CD4-positive, alpha-beta T cell (primary cell): Measurements from ENCODE around the gene FARS2. TPM values are rescaled to one million over a fixed set of nuclear protein-coding genes. Genes with fewer than 3 reads are reported as not detected.

Source experiments
- ATAC-seq: fragments of 200-7000 bp; cut with Tn5 transposase; one replicate; pipeline ENCODE4 v1.10.0; 2022; ENCODE audit warnings: mild to moderate bottlenecking; ENCODE audit not compliant: poor library complexity
- CTCF ChIA-PET: fragments of 350-600 bp; sonication (Branson Sonifier 250); formaldehyde crosslinking; loops from one replicate; lab custom pipeline; 2021; ENCODE audit warnings: antibody characterized with exemption, inconsistent platforms; lab: Charles Lee
- POLR2A ChIA-PET: fragments of 350-600 bp; sonication (Branson Sonifier 250); formaldehyde crosslinking; loops from one replicate; lab custom pipeline; 2021; ENCODE audit warnings: antibody characterized with exemption, inconsistent platforms; lab: Charles Lee
- DNase-seq, 14 experiments: peaks; one replicate each; pipeline ENCODE4 v3.0.0-alpha.2; 2013 to 2020; ENCODE audit warnings: mixed read lengths in 2 of 14
- H3K27ac ChIP-seq, 2 donors: one replicate each; pipeline versions ENCODE4 v1.5.1 to v1.7.0; 2013; ENCODE audit warnings: low read length in 2 of 2, low read depth in 1 of 2, mild to moderate bottlenecking in 1 of 2
- H3K27me3 ChIP-seq, 2 experiments: 1 replicate in 1 of 2; 2 replicates in 1 of 2; pipeline versions ENCODE4 v1.6.1 to v1.7.0; 2013; ENCODE audit warnings: low read length in 2 of 2, control low read depth in 1 of 2, mild to moderate bottlenecking in 1 of 2, moderate library complexity in 1 of 2; ENCODE audit not compliant: insufficient read depth in 2 of 2, control insufficient read depth in 1 of 2
- H3K36me3 ChIP-seq: one replicate; pipeline ENCODE4 v1.6.1; 2013; ENCODE audit warnings: low read length, control low read depth; ENCODE audit not compliant: insufficient read depth
- H3K4me1 ChIP-seq: one replicate; pipeline ENCODE4 v1.6.1; 2013; ENCODE audit warnings: low read length, control low read depth; ENCODE audit not compliant: insufficient read depth
- H3K4me3 ChIP-seq: one replicate; pipeline ENCODE4 v1.5.1; 2013; ENCODE audit warnings: mild to moderate bottlenecking, low read length, moderate library complexity
- H3K9me3 ChIP-seq, 2 experiments: 1 replicate in 1 of 2; 2 replicates in 1 of 2; pipeline versions ENCODE4 v1.6.1 to v1.7.0; 2013; ENCODE audit warnings: low read length in 2 of 2, mild to moderate bottlenecking in 2 of 2, control low read depth in 1 of 2, moderate library complexity in 1 of 2; ENCODE audit not compliant: control insufficient read depth in 1 of 2, insufficient read depth in 1 of 2
- H3K27ac Mint-ChIP-seq: one replicate; pipeline ENCODE4 v1.8.0; 2020; ENCODE audit warnings: mixed read lengths
- H3K27me3 Mint-ChIP-seq: one replicate; pipeline ENCODE4 v1.8.0; 2021; ENCODE audit warnings: mixed read lengths
- H3K36me3 Mint-ChIP-seq: one replicate; pipeline ENCODE4 v1.8.0; 2021; ENCODE audit warnings: low read depth, mixed read lengths
- H3K4me1 Mint-ChIP-seq: one replicate; pipeline ENCODE4 v1.8.0; 2021; ENCODE audit warnings: low read depth, mixed read lengths
- H3K4me3 Mint-ChIP-seq: one replicate; pipeline ENCODE4 v1.8.0; 2020; ENCODE audit warnings: mild to moderate bottlenecking, mixed read lengths
- H3K9me3 Mint-ChIP-seq: one replicate; pipeline ENCODE4 v1.8.0; 2020; ENCODE audit warnings: mixed read lengths
- intact Hi-C, 2 experiments: fragments of 100-400 bp; cut with DNase I in 1 of 2; cut with micrococcal nuclease in 1 of 2; formaldehyde crosslinking; loops; one replicate each; pipeline versions ENCODE4 v1.15.1 to v1.9.0; 2023 to 2025; cut with DNase I, micrococcal nuclease
- total RNA-seq, 174 experiments: library from RNA in 2 of 174; stranded (reverse) in 2 of 174; gene quantifications; one replicate each; pipeline ENCODE4 v1.2.3 and lab custom pipeline; 2021 to 2026
- TF ChIP-seq, protein P1 (sequence below): fragments of 200-600 bp; IDR thresholded peaks from one replicate; pipeline ENCODE4 v1.8.0; 2022; ENCODE audit warnings: antibody characterized with exemption, mild to moderate bottlenecking

FARS2 gene
- total RNA-seq, 2 experiments from 2014 or later: 12.6 to 12.8 TPM

- Mint-ChIP-seq H3K4me3 (no peak overlapping the region), H3K27me3 (no peaks in the 10 kb centered on the region), H3K4me1 (peaks cover 25% of the 10 kb centered on the region), H3K27ac (no peak overlapping the region), H3K36me3 (peaks cover 64% of the 10 kb centered on the region), H3K9me3 (no peaks in the 10 kb centered on the region)
- peaks cover 5% of the 10 kb centered on the region for H3K36me3 ChIP-seq
- H3K27ac ChIP-seq: no peak overlapping the region
- POLR2A ChIA-PET: no interaction called here
- ATAC-seq: no peak
- CTCF ChIA-PET: no interaction called here
- H3K4me1 ChIP-seq: peaks cover 7% of the 10 kb centered on the region
- TF ChIP-seq, protein P1, sequence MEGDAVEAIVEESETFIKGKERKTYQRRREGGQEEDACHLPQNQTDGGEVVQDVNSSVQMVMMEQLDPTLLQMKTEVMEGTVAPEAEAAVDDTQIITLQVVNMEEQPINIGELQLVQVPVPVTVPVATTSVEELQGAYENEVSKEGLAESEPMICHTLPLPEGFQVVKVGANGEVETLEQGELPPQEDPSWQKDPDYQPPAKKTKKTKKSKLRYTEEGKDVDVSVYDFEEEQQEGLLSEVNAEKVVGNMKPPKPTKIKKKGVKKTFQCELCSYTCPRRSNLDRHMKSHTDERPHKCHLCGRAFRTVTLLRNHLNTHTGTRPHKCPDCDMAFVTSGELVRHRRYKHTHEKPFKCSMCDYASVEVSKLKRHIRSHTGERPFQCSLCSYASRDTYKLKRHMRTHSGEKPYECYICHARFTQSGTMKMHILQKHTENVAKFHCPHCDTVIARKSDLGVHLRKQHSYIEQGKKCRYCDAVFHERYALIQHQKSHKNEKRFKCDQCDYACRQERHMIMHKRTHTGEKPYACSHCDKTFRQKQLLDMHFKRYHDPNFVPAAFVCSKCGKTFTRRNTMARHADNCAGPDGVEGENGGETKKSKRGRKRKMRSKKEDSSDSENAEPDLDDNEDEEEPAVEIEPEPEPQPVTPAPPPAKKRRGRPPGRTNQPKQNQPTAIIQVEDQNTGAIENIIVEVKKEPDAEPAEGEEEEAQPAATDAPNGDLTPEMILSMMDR: no peak
- no peak for DNase-seq
- no peak overlapping the region for H3K4me3 ChIP-seq
- no peaks in the 10 kb centered on the region for H3K27me3 ChIP-seq
- intact Hi-C loops: loop anchor here in 1 of 2 experiments (5.0 to 10.0 kb wide), 2 partner anchors 75 to 1232 kb away; a partner anchor contains a TSS
- H3K9me3 ChIP-seq: no peaks in the 10 kb centered on the region
Observed at GRCh38 chr6:5256952-5257351, 4.4 kb upstream of the FARS2 start.

DNA sequence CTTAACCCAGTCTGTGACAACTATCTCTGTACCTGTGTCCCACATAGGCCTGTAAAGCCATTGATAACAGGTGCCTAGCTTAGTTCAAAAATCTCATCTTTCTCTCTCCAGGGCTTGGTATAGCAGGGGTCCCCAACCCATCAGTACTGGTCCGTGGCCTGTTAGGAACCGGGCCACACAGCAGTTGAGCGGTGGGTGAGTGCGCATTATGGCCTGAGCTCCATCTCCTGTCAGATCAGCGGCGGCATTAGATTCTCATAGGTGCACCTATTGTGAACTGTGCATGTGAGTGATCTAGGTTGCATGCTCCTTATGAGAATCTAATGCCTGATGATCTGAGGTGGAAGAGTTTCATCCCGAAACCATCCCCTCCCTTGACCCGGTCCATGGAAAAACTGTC, 3.9 kb upstream of the FARS2 start:
- ChIA-PET POLR2A (interaction anchor here (1.4 kb wide), 1 partner anchor 9 kb away, joined by 3 read pairs; no protein-coding TSS in a partner anchor), CTCF (interaction anchor here (1.8 kb wide), 1 partner anchor 114 kb away, joined by 6 read pairs; no protein-coding TSS in a partner anchor)
- Histone ChIP-seq H3K36me3 (peaks cover 5% of the 10 kb centered on the region), H3K4me1 (peaks cover 12% of the 10 kb centered on the region), H3K9me3 (no peaks in the 10 kb centered on the region), H3K4me3 (no peak overlapping the region), H3K27me3 (no peaks in the 10 kb centered on the region), H3K27ac (no peak overlapping the region)
- ATAC-seq: no peak
- TF ChIP-seq, protein P1: no peak
- intact Hi-C loops: loop anchor here in 1 of 2 experiments (5.0 to 10.0 kb wide), 2 partner anchors 75 to 1233 kb away; a partner anchor contains a TSS
- Mint-ChIP-seq H3K9me3 (no peaks in the 10 kb centered on the region), H3K27me3 (no peaks in the 10 kb centered on the region), H3K27ac (no peak overlapping the region), H3K36me3 (peaks cover 63% of the 10 kb centered on the region), H3K4me1 (peaks cover 30% of the 10 kb centered on the region), H3K4me3 (no peak overlapping the region)
- no peak for DNase-seq

- TF ChIP-seq, protein P1: no peak
- Histone ChIP-seq H3K4me3 (no peak overlapping the region), H3K9me3 (no peaks in the 10 kb centered on the region), H3K36me3 (no peaks in the 10 kb centered on the region), H3K27ac (peak overlapping the region in 1 of 2 donors; percentile 98), H3K4me1 (peaks cover 13% of the 10 kb centered on the region), H3K27me3 (no peaks in the 10 kb centered on the region)
- DNase-seq: no peak
- no peak for ATAC-seq
- Mint-ChIP-seq H3K27me3 (no peaks in the 10 kb centered on the region), H3K4me1 (peaks cover 38% of the 10 kb centered on the region), H3K9me3 (no peaks in the 10 kb centered on the region), H3K36me3 (peaks cover 50% of the 10 kb centered on the region), H3K27ac (peak overlapping the region; percentile 100), H3K4me3 (peak overlapping the region; percentile 98)
- intact Hi-C loops: loop anchor here in 1 of 2 experiments (5.0 to 10.0 kb wide), 2 partner anchors 77 to 1235 kb away; a partner anchor contains a TSS
- ChIA-PET CTCF (interaction anchor here (1.9 to 2.1 kb wide), 2 partner anchors 44 to 116 kb away, joined by 4 to 7 read pairs; no protein-coding TSS in a partner anchor), POLR2A (interaction anchor here (1.7 to 4.0 kb wide), 3 partner anchors 80 to 408 kb away, joined by 4 to 74 read pairs (median 9); no protein-coding TSS in a partner anchor)
Observed at GRCh38 chr6:5259428-5259827, 1.9 kb upstream of the FARS2 start.
